ENCODE measurements around the gene MAPKAPK5.
A peak's percentile ranks its signal among the peaks of the same experiment; 100 is the strongest.
"Not testable (repeated sequence)": the region's sequence is repeated elsewhere in the genome, so short reads cannot be mapped to it uniquely, and the experiment has no call there.

MAPKAPK5 gene

DNA sequence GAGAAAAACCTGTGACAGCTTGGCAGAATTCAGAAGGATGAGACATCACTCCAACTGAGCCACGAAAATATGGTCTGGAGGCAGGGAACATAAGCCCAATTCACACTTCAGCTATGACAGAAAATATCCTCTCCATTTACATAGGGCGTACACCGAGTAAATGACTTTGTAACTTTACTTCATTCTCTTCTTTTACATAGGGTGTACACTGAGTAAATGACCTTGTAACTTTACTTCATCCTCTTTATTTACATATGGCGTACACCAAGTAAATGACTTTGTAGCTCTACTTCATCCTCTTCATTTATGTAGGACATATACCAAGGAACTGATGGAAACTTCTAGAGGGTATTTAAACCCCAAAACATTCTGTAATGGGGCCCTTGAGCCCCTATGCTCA lies 14.1 kb upstream of the MAPKAPK5 start:
- DNase-seq (ENCODE audit: extremely low read depth in 1 of 2, low read depth in 1 of 2), result no peak

DNA sequence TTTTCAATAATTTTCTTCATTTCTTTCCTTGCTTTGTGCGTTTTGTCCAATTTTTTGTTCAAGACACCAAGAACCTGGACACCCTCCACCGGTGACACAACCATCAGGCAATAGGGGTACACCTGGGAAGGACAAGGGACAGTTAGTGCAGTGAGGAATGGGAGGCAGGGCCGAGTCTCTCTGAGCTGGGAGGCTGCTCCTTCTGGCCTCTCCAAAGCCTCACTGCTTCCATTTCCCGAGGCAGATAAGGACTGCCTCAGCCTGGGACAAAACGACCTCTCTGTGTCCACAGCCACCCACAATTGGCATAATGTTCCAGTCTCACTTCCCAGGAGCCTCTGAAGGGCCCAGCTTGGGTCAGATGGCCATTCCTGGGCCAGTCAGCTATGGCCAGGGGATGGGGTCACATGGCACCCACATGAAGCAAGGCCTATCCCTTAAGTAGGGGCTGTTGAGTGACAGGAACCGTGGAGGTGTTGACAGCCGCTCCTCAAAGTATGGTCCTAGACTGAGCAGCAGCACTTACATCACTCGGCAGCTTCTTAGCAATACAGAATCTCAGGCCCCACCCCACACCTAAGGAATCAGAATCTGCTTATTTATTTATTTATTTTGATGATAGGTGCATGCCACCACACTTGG lies 13.6 kb upstream of the MAPKAPK5 start:
- no peak for DNase-seq (ENCODE audit: extremely low read depth in 1 of 2, low read depth in 1 of 2)

DNA sequence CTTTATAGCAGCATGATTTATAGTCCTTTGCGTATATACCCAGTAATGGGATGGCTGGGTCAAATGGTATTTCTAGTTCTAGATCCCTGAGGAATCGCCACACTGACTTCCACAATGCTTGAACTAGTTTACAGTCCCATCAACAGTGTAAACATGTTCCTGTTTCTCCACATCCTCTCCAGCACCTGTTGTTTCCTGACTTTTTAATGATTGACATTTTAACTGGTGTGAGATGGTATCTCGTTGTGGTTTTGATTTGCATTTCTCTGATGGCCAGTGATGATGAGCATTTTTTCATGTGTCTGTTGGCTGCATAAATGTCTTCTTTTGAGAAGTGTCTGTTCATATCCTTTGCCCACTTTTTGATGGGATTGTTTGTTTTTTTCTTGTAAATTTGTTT lies 12.4 kb upstream of the MAPKAPK5 start:
- DNase-seq (ENCODE audit: extremely low read depth in 1 of 2, low read depth in 1 of 2), result not testable (repeated sequence)

DNA sequence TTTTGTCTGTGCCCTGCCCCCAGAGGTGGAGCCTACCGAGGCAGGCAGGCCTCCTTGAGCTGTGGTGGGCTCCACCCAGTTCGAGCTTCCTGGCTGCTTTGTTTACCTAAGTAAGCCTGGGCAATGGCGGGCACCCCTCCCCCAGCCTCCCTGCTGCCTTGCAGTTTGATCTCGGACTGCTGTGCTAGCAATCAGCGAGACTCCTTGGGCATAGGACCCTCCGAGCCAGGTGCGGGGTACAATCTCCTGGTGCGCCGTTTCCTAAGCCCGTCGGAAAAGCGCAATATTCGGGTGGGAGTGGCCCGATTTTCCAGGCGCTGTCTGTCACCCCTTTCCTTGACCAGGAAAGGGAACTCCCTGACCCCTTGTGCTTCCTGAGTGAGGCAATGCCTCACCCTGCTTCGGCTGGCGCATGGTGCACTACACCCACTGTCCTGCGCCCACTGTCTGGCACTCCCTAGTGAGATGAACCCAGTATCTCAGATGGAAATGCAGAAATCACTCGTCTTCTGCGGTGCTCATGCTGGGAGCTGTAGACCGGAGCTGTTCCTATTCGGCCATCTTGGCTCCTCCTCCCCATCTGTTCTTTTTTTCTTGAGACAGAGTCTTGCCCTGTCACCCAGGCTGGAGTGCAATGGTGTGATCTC lies 7.2 kb upstream of the MAPKAPK5 start:
- DNase-seq (ENCODE audit: extremely low read depth in 1 of 2, low read depth in 1 of 2), result not testable (repeated sequence)

DNA sequence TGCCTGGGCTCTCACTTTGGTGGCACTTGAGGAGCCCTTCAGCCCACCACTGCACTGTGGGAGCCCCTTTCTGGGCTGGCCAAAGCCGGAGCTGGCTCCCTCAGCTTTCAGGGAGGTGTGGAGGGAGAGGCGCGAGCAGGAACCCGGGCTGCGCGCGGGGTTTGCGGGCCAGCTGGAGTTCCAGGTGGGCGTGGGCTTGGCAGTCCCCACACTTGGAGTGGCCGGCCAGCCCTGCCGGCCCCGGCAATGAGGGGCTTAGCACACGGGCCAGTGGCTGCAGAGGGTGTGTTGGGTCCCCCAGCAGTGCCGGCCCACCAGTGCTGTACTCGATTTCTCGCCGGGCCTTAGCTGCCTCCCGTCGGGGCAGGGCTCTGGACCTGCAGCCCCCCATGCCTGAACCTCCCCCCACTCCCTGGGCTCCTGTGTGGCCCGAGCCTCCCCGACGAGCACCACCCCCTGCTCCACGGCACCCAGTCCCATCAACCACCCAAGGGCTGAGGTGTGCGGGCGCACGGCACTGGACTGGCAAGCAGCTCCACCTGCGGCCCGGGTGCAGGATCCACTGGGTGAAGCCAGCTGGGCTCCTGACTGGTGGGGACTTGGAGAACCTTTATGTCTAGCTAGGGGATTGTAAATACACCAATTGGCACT lies 6.4 kb upstream of the MAPKAPK5 start:
- DNase-seq (ENCODE audit: extremely low read depth in 1 of 2, low read depth in 1 of 2), result not testable (repeated sequence)

DNA sequence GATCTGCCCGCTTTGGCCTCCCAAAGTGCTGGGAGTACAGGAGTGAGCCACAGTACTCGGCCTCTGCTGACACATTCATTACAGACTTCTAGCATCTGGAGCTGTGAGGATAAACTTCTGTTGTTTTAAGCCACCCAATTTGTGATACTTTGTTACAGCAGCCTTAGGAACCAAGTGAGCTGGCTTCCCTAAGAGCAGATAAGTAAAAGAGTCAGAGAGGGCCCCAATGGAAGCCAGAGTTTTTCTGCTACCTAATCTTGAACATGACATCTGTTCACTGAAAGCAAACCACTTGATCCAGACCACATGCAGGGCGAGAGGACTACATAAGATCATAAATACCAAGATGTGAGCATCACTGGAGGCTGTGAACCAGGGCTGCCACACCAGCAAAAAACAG lies 3.7 kb upstream of the MAPKAPK5 start:
- no peak for DNase-seq (ENCODE audit: extremely low read depth in 1 of 2, low read depth in 1 of 2)

DNA sequence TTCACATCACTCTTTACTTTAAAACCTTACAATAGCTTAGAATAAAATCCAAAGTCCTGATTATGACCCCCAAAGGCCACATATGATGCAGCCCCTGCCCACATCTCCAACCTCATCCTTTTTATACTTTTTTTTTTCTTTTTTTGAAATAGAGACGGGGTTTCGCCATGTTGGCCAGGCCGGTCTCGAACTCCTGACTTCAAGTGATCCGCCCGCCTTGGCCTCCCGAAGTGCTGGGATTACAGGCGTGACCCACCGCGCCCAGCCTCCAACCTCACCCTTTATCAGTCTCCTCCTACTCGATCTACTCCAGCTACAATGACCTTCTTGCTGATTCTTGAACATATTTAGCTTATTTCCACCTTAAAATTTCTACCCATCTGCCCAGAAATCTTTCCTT lies 1.2 kb upstream of the MAPKAPK5 start:
- DNase-seq (ENCODE audit: extremely low read depth in 1 of 2, low read depth in 1 of 2), result no peak

DNA sequence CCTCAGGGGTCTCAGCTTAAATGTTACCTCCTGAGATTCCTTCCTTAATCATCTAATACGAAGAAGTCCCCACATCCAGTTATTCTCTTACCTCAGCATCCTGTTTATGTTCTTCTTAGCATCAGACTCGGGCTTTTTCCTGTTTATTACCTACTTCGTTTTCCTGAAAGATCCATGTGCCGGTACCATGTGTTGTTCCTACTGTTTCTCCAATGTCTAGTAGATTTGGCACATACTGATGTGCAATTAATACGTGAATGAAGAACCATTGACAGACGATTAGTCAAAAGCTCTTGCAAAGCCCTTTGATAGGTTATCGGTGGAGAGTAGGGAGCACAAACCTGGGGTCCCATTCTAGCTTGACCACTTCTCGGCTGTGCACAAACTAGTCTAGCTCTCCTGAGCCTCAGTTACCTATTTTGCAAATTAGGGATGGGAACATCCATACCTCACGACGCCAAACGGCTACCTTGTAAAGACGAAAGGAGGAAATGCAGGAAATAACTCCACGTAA lies 735 bp upstream of the MAPKAPK5 start:
- no peak for DNase-seq (ENCODE audit: extremely low read depth in 1 of 2, low read depth in 1 of 2)

DNA sequence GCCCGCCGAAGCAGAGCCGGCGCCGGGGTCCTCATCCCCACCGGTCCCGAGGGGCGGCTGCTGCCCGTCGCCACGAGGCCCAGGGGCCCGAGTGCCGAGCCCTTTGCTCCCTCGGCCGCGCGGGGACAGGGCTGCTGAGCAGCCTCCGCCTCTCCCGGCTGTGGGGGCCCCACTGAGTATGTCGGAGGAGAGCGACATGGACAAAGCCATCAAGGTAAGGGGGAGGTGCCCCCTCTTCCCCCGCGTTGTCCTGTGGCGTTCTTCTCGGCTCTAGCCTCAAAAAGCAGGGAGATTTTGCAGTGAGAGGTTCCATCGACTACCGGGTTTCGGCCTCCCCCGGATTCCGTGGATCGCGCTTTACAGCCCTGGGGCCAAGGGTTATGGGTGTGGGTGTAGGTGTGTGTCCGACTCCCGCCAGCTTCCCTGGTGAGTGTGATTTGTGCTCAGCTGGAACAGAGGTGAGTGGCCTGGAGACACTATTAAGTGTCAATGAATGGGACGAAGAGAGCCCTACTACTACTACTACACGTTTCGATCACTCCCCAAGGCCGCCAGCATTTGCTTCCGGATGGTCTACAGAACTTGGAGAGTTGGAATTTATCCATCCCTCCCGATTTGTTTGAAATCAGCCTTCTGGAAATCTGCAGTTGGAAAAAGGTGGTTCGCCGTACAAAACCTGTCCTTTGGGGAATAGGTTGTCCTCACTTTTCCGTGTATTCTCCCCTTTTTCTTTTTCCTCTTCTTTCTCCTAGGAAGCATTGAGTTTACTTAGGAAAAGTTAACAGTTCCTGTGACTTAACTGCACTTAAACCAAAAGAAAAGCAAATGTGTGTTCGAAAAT lies 748 bp downstream of the MAPKAPK5 start:
- peak in 1 of 2 donors; percentile 1 for DNase-seq (ENCODE audit: extremely low read depth in 1 of 2, low read depth in 1 of 2)

DNA sequence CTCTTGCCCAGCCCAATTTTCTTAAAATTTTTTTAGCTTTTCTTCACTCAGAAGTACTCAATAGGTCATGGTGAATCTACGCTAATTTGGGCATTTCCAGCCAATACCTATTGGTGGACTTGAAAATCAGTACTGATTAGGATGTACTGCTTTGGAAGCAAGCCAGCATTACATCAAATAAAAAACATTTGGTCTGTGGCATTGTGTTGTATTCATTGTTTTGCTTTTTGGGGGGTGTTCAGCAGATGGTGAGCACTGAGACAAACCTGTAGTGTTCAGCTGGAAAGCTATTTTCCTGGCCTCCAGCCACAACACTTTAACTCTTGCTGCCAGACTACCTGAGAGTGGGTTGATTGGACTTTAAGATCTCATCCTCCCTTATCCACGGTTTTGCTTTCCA lies 4.0 kb downstream of the MAPKAPK5 start:
- no peak for DNase-seq (ENCODE audit: extremely low read depth in 1 of 2, low read depth in 1 of 2)

DNA sequence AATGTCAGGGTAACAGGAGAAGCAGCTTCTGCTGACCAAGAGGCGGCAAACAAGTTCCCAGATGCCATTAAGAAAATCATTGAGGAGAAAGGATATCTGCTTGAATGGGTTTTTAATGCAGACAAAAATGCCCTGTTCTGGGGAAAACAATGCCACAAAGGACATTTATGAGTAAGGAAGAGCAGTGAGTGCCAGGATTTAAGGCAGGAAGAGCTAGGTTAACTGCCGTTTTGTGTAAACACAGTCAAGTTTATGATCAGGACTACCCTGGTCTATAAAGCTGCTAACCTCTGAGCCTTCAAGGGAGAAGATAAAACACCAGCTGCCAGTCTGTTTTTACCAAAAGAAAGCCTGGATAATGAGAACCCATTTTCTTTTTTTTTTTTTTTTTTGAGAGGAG lies 8.5 kb downstream of the MAPKAPK5 start:
- no peak for DNase-seq (ENCODE audit: extremely low read depth in 1 of 2, low read depth in 1 of 2)

DNA sequence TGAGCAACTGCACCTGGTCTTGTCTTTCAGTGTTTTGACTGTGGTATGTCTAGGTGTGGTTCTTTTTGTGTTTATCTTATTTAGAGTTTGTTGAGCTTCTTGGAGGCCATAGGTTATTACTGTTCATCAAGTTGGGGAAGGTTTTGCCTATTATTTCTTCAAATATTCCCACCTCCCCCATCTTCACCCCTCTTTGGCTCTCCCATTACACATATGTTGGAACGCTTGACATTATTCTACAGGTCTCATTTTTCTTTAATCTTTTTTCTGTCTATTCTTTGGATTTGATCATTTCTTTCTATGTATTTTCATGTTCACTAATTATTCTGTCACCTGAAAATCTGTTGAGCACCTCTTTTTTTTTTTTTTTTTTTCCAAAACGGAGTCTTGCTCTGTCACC lies 16.2 kb downstream of the MAPKAPK5 start:
- DNase-seq (ENCODE audit: extremely low read depth in 1 of 2, low read depth in 1 of 2), result no peak

DNA sequence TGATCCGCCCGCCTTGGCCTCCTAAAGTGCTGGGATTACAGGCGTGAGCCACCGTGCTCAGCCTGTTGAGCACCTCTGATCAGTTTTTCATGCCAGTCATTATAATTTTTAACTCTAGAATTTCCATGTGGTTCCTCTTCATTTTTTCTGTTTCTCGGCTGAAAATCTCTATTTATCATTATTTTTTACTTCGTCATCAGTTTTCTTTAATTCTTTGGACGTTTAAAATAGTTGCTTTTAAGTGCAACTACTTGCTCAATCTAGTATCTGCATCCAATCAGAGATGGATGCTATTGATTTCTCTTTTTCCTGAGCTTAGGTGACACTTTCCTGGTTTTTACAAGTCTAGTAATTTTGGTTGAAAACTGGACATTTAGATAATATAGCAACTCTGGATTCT lies 16.8 kb downstream of the MAPKAPK5 start:
- no peak for DNase-seq (ENCODE audit: extremely low read depth in 1 of 2, low read depth in 1 of 2)

DNA sequence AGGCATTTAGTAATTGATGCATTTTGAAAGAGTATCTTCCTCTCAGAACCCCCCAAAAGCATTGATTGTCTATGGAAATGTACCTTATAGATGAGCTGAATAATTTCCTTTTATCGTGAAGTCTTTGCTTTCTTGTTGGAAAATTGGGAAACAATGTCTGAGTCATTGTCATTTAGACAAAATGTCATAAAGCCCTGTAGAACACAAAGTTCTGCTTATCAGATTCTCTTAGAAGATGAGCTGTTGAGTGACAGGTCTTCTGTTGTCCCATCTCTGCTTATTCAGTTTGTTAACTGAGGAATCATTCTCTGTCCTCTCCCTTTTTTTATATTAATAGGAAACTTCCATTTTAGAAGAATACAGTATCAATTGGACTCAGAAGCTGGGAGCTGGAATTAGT lies 22.9 kb downstream of the MAPKAPK5 start:
- no peak for DNase-seq (ENCODE audit: extremely low read depth in 1 of 2, low read depth in 1 of 2)

DNA sequence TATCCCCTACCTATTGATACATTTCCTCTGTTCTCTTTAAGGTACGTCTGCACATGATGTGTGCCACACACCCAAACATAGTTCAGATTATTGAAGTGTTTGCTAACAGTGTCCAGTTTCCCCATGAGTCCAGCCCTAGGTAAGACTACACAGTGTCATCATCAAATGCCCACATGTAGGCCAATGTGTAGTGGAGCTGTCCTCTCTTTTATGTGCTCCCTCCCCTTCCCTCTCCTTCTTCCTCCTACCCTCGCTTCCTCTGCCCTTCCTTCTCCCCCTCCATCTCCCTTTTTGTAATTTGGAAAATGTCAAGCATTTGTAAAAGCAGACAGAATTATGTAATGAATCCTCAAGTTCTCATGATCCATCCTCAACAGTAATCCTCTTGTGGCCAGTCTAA lies 25.5 kb downstream of the MAPKAPK5 start:
- DNase-seq (ENCODE audit: extremely low read depth in 1 of 2, low read depth in 1 of 2), result no peak

DNA sequence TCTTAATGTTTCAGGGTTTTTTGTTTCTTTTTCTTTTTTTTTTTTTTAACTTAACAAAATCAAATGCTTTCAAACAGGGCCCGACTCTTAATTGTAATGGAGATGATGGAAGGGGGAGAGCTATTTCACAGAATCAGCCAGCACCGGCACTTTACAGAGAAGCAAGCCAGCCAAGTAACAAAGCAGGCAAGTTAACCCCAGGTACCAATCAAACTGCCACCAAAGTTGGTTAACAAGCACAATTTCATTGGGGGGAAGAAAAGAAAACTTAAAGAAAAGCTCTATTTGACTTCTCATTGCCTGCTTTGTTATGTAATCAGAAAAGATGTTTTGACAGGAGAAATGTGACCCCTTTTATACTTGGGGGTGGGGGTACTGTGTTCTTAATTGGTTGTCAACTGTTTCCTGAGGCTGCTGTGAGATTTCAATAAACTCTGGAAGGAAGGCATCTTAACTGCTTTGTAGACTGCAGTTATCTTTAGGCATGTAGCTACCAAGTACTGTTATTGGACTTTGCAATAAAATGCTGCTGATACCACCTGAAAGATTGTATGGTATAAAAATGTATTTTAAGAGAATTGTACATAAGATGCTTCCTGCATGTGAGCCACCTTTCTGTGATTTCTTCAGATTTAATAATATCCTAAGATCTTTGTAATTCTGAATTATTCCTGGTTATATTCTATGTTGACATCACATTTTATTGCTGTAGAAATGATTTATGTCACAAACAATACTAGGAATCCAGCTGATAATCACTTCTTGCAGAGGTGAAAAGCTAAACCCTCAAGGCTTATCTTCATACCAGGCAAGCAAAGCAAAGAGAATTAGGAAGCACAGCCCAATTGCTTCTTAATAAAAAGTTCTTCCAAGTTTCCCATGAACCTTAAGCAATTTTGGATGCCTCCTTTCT lies 26.9 kb downstream of the MAPKAPK5 start:
- no peak for DNase-seq (ENCODE audit: extremely low read depth in 1 of 2, low read depth in 1 of 2)

DNA sequence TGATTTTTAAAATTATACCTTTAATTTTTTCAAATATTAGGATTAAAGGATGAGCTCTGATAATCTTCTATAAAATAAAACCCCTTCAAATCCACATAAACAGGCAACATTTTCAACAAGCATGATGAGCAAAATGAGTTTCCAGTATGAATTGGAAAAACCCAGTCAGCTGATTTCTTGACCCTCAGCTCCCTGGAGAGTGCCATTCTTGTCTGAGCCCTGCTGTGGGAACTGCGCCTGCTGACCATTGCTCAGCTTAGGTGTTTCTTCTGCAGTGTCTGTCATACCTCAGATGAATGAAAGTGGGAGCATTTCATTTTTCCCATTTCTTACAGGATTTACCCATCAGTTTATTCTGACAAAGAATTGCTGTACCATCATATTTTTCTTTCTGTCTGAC lies 27.6 kb downstream of the MAPKAPK5 start:
- DNase-seq (ENCODE audit: extremely low read depth in 1 of 2, low read depth in 1 of 2), result no peak

DNA sequence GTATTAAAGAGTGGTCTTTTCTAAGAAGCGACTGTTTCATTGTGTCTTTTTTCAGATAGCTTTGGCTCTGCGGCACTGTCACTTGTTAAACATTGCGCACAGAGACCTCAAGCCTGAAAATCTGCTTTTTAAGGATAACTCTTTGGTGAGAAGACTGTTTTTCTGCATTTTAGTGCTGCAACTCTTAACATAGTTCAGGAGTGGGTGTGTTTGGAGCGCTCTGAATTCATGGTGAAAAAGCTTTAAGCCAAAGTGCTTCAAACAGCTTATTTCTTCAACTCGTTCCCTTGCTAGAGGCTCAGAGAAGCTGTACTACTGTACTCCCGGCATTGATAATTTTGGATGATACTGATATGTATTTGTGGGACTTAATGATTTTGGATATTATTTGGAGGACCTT lies 28.2 kb downstream of the MAPKAPK5 start:
- no peak for DNase-seq (ENCODE audit: extremely low read depth in 1 of 2, low read depth in 1 of 2)

DNA sequence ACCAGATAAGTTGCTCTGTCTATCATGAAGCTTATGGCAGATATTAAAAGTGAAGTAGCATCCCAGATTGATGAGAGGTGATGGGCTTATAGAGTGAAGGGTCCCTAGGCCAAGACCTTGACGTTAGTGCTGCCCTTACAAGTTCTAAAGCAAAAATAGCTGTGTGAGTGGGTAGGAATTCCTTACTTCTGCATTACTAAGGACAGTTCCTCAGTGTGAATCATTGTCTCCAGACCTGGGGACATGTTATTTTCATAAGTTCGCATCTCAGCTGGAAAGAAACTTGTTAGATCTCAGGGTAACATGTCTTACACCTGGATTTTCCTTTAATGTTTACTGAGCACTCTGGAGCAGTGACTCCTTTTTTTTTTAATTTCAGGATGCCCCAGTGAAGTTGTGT lies 28.7 kb downstream of the MAPKAPK5 start:
- no peak for DNase-seq (ENCODE audit: extremely low read depth in 1 of 2, low read depth in 1 of 2)

DNA sequence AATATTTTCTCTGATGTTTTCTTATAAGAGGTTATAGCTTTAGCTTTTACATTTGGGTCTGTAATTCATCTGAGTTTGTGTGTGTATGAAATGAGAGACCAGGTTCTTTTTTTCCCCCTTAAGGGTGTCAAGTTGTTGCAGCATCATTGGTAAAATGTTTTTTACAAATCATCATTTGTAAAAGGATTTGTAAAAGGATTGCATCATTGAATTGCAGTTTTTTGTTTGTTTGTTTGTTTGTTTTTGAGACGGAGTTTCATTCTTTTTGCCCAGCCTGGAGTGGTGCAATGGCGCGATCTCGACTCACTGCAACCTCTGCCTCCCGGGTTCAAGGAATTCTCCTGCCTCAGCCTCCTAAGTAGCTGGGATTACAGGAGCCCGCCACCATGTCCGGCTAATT lies 31.1 kb downstream of the MAPKAPK5 start:
- DNase-seq (ENCODE audit: extremely low read depth in 1 of 2, low read depth in 1 of 2), result no peak
